Measurements from ENCODE around the gene VAMP5.

GRCh38 chr2:85619617-85620016, 35.4 kb downstream of the VAMP5 start:
- no peak for TF ChIP-seq EZH2phosphoT487 (IDR thresholded peaks at IDR 0.05; ENCODE audit: borderline replicate concordance)
- TF ChIP-seq POLR2AphosphoS5 (IDR thresholded peaks at IDR 0.05; ENCODE audit: low read depth, low read length): no peak
- TF ChIP-seq CTCF (IDR thresholded peaks at IDR 0.05 in 2 of 3, conservative IDR thresholded peaks at IDR 0.05 in 1 of 3; ENCODE audit: borderline replicate concordance in 1 of 3, insufficient read depth in 1 of 3, low read depth in 2 of 3, low read length in 2 of 3): no peak
- no peak for TF ChIP-seq POLR2A (IDR thresholded peaks at IDR 0.05; ENCODE audit: borderline replicate concordance, extremely low read depth, insufficient read depth, insufficient read length)
- TF ChIP-seq EZH2 (IDR thresholded peaks at IDR 0.05): no peak
- no peak for TF ChIP-seq YY1 (IDR thresholded peaks at IDR 0.05; ENCODE audit: extremely low read depth, insufficient replicate concordance, low read depth, low read length)
- no peak for TF ChIP-seq RAD21 (IDR thresholded peaks at IDR 0.05; ENCODE audit: low read depth)
- no peak for TF ChIP-seq ZBTB33 (IDR thresholded peaks at IDR 0.05; ENCODE audit: extremely low read depth, insufficient replicate concordance, low read length)

All from HCT116 (cell line).